Measurements from ENCODE around the gene ANXA4.
"Not testable (repeated sequence)": the region's sequence is repeated elsewhere in the genome, so short reads cannot be mapped to it uniquely, and the experiment has no call there.

Gene ANXA4

DNA sequence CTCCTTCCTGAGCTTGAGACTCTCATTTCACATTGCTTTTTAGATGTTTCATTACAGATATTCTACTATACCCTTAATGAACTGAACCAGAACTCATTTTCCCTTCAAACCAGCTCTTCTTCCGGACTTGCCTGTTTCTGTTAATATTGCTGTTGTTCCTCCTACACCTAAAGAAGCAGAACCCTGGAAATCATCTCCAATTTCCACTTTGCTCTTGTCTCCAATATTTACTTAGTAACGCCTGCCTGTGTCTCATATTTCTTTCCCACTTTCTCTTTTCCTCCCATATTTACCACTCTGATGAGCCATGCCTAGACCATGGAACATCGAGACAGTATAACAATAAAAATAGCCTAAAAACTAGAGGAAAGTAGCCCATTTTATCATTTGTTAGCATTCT, 69.7 kb downstream of the ANXA4 start:
- no peak for FAIRE-seq

DNA sequence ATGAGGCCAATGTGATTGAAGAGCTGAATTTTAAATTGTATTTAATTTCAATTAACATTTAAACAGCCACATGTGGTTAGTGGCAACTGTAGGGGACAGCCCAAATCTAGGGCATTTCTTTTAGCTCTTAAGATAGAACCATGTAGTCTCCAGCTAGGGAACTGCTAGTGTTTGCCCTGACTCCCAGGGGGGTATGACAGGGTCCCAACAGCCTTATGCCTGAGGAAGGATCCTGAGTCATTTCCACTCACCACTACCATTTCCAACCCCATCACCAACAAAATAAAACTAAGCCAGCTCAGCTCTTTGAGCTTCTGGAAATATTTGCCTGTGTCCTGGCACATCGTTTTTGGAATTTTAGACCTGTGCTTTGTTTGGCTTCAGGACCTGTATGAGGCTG, 73.8 kb downstream of the ANXA4 start:
- FAIRE-seq, result no peak

DNA sequence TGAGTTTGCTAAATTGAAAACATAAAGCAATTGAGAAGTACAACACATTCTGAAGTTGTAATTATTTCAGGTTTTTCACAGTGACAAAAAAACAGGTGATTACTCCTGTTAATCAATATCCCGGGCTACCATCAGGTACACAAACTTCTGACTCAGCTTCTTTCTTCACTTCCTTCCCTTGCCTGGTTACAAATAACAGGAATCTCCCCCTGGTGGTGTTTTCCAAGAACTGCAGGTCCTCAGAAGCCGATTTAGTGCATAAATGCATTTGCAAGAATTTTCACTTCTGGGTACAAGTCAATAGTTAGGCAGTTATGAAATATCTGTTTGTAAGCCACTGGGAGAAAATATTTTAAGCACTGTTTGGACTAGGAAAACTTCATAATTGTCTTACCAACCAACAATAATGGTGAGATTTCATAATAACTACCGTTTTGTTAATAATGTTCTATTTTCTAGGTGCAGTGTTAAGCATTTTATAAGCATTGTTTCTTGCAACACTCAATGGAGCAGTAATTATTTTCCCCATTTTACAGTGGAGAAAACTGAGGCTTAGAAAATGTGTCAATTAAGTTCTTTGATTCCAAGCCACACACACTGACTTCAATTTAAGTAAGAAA, 75.1 kb downstream of the ANXA4 start:
- peak; percentile 82 for FAIRE-seq

DNA sequence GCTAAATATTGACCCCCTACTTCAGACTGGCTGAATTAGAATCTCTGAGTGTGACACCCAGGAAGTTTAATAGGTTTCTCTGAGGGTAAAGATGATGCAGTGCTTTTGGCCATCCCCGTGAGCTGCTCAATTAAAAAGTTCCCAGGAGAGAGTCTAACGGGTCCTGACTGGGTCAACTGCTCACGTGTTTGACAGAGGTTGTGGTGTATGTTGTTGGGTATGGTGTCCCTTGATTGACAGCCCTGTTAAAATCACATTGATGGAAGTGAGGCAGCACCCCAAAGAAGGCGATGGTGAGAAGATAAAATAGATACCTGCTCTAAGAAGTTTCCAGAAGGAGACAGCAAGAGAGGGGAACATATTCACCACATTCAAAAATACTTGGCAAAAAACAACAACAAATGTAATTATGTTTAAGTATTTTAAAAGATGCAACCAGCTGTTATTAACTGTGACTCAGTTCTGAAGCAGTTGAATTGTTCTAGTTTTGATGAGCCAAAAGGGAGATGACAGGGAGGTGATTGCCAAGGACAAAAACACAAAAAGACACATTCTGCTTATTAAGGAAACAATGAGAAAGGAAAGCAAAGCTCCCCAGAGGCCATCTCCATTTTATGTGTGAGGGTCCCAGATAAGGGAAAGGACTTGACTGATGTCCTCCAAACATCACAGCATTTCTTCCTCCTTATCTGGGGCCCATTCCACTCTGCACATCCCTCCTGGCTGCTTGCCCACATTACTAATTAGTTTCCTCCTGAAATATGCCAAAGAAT, 76.0 kb downstream of the ANXA4 start:
- no peak for FAIRE-seq

DNA sequence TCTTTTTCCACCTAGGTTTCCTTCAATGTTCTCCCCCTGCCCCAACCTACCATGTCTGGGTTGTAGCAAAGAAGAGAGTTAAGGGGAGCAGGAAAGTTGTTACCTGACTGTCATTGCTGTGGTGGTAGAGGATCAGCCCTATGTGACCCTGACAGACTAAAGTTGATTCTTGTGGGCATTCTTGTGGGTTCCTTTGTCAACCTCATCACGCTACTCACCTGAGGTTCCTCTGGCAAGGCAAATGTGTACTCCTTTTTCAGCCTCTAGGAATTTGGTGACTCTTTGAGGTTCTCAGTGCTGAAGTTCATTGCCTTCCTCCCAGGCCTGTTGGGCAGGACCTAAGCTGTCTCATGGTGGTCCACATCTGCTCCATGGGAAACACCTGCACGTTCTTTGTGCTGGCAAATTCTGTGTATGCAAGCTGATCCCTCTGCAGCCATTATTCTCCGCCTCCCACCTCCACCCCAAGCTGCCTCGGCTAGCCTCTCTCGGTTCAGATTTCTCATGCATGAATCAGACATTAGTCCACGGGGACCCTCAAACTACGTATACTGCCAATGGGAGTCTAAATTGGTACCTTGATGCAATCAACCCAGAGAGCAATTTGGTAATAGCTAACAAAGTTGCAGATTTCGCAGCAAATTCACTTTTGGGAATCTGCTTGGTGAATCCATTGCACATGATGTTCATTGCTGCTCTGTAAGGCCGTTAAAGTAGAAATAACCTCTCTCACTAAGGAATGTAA, 86.0 kb downstream of the ANXA4 start:
- no peak for FAIRE-seq

DNA sequence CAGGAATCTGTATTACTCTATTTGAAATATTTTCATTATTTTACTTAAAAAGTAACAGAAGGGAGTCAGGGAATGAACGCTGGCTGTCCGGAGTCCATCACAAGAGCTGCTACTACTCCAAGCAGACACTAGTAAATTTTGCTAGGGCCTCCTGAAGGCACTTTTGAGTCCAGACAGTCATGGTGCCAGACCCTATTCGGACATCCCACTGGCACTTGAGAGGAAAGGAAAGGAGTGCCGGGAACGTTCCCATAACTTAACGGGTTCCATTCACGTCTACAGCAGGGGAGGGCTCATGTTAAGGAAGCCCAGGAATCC, 87.0 kb downstream of the ANXA4 start:
- no peak for FAIRE-seq

DNA sequence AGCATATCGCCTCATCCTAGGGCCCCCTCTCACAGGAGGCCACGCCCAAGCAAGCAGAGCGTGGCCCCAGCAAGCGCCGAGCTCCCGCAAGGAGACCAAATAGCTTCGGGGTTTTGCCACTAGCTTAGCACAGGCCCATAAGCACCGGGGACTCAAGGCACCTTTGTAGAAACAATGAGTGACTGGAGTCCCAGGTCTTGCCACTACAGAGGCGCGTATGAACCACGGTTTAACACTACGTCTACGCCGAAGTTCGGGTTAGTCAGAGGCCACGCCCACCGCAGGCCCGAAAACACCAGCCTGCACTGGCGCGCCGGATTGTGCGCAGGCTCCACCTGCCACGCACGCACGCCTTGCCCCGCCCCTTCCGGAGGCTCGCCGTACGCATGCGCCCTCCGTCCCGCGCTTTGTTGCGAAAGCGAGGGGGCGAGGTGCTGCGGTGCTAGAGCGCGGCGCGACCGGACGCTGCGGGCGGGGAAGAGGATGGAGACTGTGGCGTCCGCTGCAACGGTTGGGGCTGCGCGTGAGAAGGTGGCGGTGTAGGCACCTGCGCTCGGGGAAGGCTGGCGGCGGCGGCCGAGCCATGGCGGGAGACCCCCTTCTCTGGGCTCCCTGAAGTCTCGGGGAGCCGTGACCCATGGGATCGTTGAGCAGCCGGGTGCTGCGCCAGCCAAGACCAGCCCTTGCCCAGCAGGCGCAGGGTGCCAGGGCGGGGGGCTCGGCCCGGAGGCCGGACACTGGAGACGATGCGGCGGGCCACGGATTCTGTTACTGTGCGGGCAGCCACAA, 87.5 kb downstream of the ANXA4 start, which contains the start of gene GMCL1:
Gene GMCL1 (plus strand): TSS at position 405 of the 789 bp plus-strand sequence. CDS start 233 bp downstream, at position 638.
- no peak for FAIRE-seq

DNA sequence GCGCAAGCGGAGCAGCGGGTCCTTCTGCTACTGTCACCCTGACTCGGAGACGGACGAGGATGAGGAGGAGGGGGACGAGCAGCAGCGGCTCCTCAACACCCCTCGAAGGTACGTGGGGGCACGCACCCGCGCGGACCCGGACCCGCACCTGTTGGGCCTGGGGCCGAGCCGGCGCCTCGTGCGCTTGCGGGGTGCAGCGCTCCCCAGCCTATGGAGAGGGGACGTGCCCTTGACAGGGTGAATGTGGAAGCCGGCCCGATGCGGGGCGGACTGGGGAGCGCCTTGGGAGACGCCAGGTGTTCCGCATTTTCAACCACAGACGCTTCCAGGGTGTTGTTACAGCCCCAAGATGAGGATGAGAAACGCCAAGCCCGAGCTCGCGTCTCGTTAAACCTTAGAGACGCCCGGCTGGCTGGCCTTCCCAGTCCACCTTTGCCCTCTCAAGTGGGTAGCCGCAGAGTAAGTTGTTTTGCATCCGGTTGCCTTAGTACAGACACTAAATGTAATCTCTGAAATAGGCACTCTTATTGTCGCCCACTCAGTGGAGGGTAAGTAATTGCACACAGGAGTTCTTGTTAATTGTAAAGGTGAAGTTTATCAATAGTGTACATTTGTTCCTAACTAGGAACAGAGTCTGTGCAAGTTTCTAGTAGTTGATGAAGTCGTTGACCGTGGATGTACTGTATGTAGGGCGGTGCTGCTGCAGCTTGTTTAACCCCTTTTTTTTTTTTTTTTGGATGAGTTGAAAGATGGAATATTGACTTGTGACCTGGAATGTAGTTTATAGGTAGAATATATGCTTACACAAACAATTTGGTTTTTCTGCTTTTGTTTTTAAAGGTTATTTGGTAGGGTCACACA, 88.3 kb downstream of the ANXA4 start:
- no peak for FAIRE-seq

DNA sequence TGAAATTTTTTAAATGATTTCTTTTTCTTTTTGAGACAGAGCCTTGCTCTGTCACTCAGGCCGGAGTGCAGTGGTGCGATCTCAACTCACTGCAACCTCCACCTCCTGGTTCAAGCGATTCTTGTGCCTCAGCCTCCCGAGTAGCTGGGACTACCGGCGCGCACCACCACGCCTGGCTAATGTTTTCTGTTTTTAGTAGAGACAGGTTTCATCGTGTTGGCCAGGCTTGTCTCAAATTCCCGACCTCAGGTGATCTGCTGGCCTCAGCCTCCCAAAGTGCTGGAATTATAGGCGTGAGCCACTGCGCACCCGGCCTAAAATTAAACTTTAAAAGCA, 88.9 kb downstream of the ANXA4 start:
- FAIRE-seq, result not testable (repeated sequence)

DNA sequence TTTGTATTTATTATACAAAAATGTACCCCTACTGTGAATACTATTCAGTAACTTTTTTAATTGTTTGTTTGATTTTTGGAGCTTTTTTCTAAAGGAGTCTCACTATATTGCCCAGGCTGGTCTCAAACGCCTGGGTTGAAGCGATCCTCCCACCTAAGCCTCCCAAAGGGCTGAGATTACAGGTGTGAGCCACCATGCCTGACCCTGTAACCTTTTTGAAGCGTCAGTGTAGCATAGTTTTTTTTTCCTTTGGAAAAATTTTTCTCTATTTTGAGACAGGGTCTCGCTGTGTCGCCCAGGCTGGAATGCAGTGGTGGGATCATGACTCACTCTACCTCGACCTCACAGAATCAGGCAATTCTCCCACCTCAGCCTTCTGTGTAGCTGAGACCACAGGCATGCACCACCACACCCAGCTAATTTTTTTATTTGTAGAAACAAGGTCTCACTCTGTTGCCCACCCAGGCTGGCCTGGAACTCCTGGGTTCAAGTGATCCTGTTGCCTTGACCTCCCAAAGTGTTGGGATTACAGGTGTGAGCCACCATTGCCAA, 89.5 kb downstream of the ANXA4 start:
- FAIRE-seq, result no peak

DNA sequence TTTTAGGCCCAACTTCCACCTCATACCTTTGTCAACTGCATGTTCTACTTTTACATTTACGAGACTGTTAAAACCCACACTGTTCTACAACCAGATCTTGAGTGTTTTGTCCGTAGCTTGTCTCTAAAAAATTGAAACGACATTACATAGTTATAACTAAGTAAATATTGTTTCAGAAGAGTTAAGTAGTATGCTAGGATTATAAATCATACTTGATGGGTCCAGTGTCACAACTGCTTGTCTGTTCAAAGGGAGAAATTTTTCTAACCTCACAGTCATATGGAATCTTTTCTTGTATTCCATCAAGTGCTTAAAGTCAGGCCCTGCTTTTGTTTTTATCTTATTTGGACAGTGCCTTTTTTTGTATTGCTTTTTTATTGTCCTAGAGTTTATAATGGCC, 91.8 kb downstream of the ANXA4 start:
- FAIRE-seq, result no peak

DNA sequence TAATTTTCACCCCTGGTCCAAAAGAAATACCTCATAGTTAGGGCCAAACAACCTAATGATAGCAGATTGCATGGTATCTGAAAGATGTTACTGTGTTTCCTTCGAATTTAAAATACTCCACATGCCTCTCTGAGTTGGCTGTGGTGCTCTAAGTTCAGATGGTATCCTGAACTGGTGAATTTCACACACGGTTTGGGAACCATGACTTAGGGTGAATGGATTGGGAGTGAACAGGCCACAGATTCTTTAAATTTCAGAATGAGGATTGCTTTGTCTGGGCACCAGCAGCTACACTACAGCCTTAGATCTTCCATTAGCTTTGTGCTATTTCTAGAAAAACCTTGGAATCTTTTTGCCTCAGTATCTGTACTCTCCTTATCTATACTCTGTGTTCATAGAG, 93.7 kb downstream of the ANXA4 start:
- FAIRE-seq, result no peak

DNA sequence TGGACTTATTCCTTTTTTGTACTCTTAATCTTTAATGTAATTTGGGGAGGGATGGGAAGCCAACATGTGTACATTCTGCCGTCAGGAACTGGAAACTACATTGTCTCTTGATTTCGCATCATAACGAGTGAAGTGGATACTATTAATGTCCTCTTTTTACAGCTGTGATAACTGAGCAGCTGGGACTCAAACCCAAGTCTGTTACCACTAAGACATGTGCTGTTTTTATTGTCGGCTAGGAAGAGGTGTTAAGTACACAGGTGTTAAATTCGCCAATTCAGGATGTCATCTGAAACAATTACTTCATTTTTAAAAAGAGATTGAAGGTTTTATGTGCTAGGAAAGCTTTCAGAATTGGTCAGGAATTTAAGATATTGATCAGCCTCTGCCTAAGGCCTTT, 94.4 kb downstream of the ANXA4 start:
- FAIRE-seq, result no peak

DNA sequence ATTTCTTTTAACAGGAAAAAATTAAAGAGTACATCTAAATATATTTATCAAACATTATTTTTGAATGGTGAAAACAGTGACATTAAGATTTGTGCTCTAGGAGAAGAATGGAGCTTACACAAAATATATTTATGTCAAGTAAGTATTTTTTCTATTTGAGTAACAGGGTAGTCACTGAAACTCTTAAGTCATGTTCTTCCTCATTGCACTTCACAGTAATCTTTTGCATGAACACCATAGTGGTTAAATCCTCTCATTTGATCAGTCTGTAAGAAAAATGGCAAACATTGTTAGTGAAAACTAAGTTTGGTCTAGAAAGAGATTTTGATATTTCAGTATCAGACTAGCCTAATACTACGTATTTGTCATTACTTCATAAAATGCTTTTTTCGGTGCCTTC, 95.6 kb downstream of the ANXA4 start:
- no peak for FAIRE-seq

DNA sequence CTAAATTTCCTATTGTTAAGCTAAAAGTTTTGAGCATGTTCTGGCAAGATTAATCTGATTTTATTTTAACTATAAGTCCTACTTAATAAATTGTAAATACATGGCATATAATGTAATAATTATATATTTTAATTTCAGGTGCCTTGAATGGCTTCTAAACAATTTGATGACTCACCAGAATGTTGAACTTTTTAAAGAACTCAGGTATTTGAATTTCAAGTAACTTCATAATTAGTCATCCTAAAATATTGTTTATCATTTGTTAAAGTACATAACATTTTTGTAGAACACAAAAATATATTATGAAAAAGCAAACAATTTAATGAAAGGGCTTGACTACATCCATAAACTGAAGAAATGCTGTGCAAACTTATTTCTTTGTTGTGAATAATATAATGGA, 102.1 kb downstream of the ANXA4 start:
- peak; percentile 35 for FAIRE-seq

DNA sequence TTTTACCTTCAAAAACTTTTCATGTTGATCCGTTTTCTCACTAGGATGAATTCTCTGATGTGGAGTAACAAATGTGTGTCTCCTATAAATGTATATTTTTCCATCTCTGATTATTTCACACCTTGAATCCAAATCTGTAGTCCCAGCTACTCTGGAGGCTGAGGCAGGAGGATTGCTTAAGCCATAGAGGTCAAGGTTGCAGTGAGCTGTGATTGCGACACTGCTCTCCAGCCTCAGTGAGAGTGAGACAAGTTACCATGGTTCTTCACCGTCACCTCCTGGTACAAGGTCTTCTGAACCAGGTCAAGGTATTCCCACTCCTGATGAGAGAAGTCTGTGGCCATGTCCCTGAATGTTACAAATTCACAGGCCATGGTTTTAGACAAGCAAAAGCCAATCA, 102.6 kb downstream of the ANXA4 start:
- FAIRE-seq, result no peak

DNA sequence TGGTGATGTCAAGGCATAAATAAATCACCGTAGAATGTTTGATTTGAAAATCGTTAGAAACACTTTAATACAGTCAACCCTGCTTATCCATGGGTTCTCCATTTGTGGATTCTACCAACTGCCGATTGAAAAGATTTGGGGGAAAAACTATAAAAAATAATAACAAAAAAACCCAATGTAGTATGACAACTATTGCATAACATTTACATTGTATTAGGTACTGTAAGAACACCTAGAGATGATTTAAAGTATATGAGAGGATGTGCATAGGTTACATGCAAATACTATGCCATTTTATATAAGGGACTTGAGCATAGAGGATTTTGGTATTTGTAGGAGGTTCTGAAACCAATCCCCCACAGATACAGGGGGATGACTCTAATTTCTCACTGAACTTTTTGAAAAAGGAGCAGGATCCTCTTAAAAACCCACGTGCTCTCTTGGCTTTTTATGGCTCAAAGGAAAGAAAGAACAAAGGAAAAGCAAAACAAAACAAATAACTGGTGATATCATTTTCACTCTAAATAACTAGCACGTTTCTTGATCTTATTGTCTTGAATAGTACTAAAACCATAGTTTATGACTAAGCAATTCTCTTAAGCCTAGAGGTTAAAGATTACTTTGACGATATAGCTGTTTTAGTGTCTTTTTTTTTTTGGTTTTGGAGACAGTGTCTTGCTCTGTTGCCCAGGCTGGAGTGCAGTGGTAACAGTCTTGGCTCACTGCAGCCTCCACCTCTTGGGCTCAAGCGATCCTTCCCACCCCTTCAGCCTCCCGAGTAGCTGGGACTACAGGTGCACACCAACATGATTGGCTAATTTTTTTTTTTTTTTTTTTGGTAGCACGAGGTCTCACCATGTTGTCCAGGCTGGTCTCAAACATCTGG, 104.5 kb downstream of the ANXA4 start:
- FAIRE-seq, result no peak

DNA sequence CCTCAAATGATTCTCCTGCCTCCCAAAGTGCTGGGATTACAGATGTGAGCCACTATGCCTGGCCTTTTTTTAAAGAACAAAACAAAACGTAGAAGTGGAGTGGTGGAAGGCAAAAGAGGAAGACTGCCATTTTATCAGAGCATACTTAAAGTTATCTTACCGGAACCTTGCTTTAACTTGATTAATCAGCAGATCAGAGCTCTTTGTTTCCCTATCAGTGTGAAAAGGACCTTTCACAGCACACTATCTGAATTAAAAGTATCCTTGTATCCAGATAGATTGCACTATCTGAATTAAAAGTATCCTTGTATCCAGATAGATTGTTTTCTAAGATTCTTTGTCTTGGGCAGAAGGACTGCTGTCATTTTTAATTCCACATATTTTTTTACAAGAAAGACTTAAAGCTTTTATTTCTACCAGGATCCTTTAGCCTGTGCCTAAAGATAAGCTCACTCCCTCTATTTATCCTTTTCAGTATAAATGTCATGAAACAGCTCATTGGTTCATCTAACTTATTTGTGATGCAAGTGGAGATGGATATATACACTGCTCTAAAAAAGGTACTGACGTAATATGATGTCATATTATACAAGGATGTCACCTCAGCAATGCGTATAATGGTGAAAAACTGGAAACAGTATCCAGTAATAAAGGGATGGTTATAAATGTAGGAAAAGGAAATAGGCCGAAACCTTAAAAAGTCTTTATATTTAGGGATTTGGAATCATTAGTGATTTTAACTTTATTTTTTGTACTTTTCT, 105.3 kb downstream of the ANXA4 start:
- FAIRE-seq, result no peak

DNA sequence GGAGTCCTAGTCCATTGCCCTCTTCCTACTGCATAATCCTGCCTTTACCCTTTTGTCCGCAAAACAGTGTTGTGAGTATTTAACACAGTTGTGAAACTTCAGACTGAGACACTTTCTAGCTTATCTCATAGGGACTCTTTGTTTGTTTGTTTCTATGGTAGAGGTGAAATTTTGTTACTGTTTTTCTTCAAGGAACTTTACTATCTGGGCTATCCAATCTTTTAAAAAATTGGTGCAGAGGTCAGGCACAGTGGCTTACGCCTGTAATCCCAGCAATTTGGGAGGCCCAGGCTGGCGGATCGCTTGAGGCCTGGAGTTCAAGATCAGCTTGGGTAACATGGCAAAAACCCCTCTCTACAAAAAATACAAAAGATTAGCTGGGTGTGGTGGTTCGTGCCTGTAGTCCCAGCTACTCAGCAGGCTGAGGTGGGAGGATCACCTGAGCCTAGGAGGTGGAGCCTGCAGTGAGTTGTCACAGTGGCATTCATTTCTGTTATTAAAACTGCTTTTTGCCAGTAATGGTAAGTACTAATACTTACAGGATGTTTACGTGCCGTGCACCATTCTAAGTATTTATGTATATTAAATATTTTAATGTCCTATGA, 106.4 kb downstream of the ANXA4 start:
- no peak for FAIRE-seq

DNA sequence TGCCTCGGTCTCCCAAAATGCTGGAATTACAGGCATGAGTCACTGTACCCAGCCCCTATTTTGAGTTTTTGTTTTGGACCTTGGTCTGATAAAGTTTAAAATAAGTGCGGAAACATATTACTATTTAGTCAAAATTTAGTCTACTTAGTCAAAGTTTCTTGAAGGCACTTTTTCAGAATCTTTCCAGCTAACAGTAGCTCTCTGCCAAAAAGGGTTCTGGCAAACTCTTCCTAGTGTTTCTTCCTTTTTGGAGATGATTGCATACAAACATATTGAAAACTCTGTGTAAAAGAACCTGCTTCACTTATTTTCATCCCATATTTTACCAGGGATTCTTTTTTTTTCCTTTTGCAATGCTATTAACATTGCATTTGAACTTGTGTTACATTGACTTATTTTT, 116.3 kb downstream of the ANXA4 start:
- FAIRE-seq, result no peak

Measured in endometrium (tissue), 2 donors.